Sigmoid colon (tissue), 4 donors: ENCODE data around the gene NBPF9.
"Not testable (repeated sequence)": the region's sequence is repeated elsewhere in the genome, so short reads cannot be mapped to it uniquely, and the experiment has no call there.

Source experiments
- CTCF ChIP-seq, 4 experiments: fragments of 450-650 bp in 3 of 4; fragments of 200-600 bp in 1 of 4; IDR thresholded peaks; one replicate each; pipeline ENCODE4 v1.5.1; 2016 to 2019; ENCODE audit warnings: antibody characterized with exemption in 4 of 4, mild to moderate bottlenecking in 3 of 4, moderate library complexity in 2 of 4
- EP300 ChIP-seq, 4 donors: sonication (generic); formaldehyde crosslinking; IDR thresholded peaks; one replicate each; pipeline ENCODE4 v1.6.1; 2017; ENCODE audit warnings: antibody characterized with exemption in 4 of 4
- POLR2A ChIP-seq, 2 donors: fragments of 450-650 bp; IDR thresholded peaks; one replicate each; pipeline ENCODE4 v1.6.1; 2016; ENCODE audit warnings: antibody characterized with exemption in 2 of 2, mild to moderate bottlenecking in 2 of 2, moderate library complexity in 2 of 2
- POLR2AphosphoS5 ChIP-seq, 4 donors: sonication (generic); formaldehyde crosslinking; IDR thresholded peaks; one replicate each; pipeline ENCODE4 v1.6.1; 2017; ENCODE audit warnings: antibody characterized with exemption in 4 of 4

GRCh38 chr1:149012599-149012998 lies 90.8 kb downstream of the NBPF9 start:
- not testable (repeated sequence) for TF ChIP-seq CTCF, POLR2AphosphoS5, POLR2A, EP300 (IDR thresholded peaks at IDR 0.05)
